ENCODE data around the gene TMEM130. TPM values are rescaled to one million over a fixed set of nuclear protein-coding genes. Genes with fewer than 3 reads are reported as not detected.

The TMEM130 gene
- total RNA-seq, 1 donor from 2014 or later, result not detected

DNA sequence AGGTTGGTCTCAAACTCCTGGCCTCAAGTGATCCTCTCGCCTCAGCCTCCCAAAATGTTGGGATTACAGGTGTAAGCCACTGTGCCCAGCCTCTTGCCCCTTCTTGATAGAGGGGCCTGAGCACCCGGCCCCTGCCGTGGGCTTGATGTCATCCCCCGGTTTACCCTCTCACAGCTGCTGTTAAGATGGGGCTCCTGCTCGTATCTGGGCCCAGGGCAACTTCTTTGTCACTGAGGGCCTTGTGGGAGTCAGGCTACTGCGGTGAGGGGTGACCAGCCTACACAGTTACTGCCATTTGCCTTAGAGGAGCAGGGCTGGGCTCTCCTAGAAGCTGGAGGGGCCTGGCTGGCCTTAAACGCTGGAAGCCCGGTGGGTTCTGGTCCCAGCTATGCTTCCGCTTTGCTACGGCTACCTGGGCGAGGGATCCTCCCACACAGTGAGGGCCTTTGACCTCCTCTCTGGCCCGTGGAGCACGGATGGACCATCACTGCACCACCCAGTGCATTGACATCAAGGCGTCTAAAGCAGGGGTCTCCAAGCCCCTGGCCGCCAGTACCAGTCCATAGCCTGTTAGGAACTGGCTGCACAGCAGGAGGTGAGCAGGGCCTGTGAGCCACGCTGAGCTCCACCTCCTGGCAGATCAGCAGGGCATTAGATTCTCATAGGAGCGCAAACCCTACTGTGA, 1.1 kb upstream of the TMEM130 start:
- Histone ChIP-seq H3K4me1 (peaks cover 17% of the 10 kb centered on the region), H3K27ac (replicated peaks) (no peak overlapping the region), H3K36me3 (no peaks in the 10 kb centered on the region), H3K9me3 (replicated peaks) (no peaks in the 10 kb centered on the region), H3K27me3 (ENCODE audit: low read depth) (peaks cover 89% of the 10 kb centered on the region), H3K4me3 (peak overlapping the region; percentile 60)
- intact Hi-C loops (cut with micrococcal nuclease), result no loop called here
- DNase-seq, result no peak
- TF ChIP-seq, protein P1, sequence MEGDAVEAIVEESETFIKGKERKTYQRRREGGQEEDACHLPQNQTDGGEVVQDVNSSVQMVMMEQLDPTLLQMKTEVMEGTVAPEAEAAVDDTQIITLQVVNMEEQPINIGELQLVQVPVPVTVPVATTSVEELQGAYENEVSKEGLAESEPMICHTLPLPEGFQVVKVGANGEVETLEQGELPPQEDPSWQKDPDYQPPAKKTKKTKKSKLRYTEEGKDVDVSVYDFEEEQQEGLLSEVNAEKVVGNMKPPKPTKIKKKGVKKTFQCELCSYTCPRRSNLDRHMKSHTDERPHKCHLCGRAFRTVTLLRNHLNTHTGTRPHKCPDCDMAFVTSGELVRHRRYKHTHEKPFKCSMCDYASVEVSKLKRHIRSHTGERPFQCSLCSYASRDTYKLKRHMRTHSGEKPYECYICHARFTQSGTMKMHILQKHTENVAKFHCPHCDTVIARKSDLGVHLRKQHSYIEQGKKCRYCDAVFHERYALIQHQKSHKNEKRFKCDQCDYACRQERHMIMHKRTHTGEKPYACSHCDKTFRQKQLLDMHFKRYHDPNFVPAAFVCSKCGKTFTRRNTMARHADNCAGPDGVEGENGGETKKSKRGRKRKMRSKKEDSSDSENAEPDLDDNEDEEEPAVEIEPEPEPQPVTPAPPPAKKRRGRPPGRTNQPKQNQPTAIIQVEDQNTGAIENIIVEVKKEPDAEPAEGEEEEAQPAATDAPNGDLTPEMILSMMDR (IDR thresholded peaks at IDR 0.05; ENCODE audit: borderline replicate concordance), result no peak

- Histone ChIP-seq H3K27ac (replicated peaks) (no peak overlapping the region), H3K27me3 (ENCODE audit: low read depth) (peaks cover 88% of the 10 kb centered on the region), H3K4me1 (peaks cover 17% of the 10 kb centered on the region), H3K36me3 (no peaks in the 10 kb centered on the region), H3K4me3 (peak overlapping the region; percentile 60), H3K9me3 (replicated peaks) (no peaks in the 10 kb centered on the region)
- TF ChIP-seq, protein P1 (IDR thresholded peaks at IDR 0.05; ENCODE audit: borderline replicate concordance), result no peak
- intact Hi-C loops (cut with micrococcal nuclease), result no loop called here
- peak; percentile 26 for DNase-seq
These were observed 372 bp upstream of the TMEM130 start for GRCh38 chr7:98870121-98870651.

- DNase-seq, result no peak
- H3K4me3 ChIP-seq, result peak overlapping the region; percentile 60
- TF ChIP-seq, protein P1 (IDR thresholded peaks at IDR 0.05; ENCODE audit: borderline replicate concordance), result no peak
- intact Hi-C loops (cut with micrococcal nuclease), result no loop called here
- no peaks in the 10 kb centered on the region for H3K36me3 ChIP-seq
- H3K27me3 ChIP-seq (ENCODE audit: low read depth), result peaks cover 77% of the 10 kb centered on the region
- H3K27ac ChIP-seq (replicated peaks), result no peak overlapping the region
- peaks cover 17% of the 10 kb centered on the region for H3K4me1 ChIP-seq
- H3K9me3 ChIP-seq (replicated peaks), result no peaks in the 10 kb centered on the region
These were observed 702 bp downstream of the TMEM130 start for GRCh38 chr7:98869027-98869596.

DNA sequence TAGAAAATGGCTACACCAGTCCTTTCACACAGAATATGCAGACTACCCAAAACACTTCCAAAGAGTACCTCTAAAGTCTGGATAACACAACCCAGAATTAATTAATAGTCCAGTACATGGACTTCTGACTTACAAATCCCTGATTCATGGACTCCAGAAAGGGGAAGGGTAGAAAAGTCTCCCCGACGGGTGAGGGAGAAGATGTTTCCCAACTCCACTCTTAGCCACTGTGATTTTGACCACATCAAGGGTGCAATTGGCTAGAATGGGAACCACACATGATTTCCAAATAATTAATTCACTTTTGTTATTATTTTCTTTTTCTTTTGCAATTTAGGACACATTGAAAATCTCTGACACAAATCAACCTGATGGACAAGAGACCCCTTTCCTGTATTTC, 1.4 kb downstream of the TMEM130 start:
- Histone ChIP-seq H3K9me3 (replicated peaks) (no peaks in the 10 kb centered on the region), H3K4me1 (peaks cover 17% of the 10 kb centered on the region), H3K27ac (replicated peaks) (no peak overlapping the region), H3K36me3 (no peaks in the 10 kb centered on the region), H3K27me3 (ENCODE audit: low read depth) (peaks cover 71% of the 10 kb centered on the region), H3K4me3 (no peak overlapping the region)
- no peak for DNase-seq
- intact Hi-C loops (cut with micrococcal nuclease), result no loop called here
- TF ChIP-seq, protein P1 (IDR thresholded peaks at IDR 0.05; ENCODE audit: borderline replicate concordance), result no peak

DNA sequence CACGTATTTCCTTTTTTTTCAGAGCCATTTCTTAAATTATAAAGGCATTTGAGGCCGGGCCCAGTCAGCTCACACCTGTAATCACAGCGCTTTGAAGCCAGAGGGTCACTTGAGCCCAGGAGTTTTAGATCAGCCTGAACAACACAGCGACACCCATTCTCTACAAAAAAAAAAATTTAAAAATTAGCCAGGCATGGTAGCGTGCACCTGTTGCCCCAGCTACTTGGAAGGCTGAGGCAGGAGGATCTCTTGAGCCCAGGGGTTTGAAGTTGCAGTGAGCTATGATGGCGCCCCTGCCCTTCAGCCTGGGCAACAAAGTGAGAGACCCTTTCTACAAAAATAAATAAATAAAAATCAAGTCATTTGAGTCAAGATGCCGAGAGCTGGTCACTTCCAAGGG, 3.0 kb downstream of the TMEM130 start:
- Histone ChIP-seq H3K9me3 (replicated peaks) (no peaks in the 10 kb centered on the region), H3K27me3 (ENCODE audit: low read depth) (peaks cover 54% of the 10 kb centered on the region), H3K36me3 (no peaks in the 10 kb centered on the region), H3K27ac (replicated peaks) (no peak overlapping the region), H3K4me1 (peaks cover 17% of the 10 kb centered on the region), H3K4me3 (no peak overlapping the region)
- intact Hi-C loops (cut with micrococcal nuclease), result no loop called here
- DNase-seq, result no peak
- TF ChIP-seq, protein P1 (IDR thresholded peaks at IDR 0.05; ENCODE audit: borderline replicate concordance), result no peak
